ENCODE data around the gene CACYBP.
"Not testable (repeated sequence)": the region's sequence is repeated elsewhere in the genome, so short reads cannot be mapped to it uniquely, and the experiment has no call there.

CACYBP gene

GRCh38 chr1:175040324-175040879 is 40.7 kb downstream of the CACYBP start:
- Histone ChIP-seq H3K4me3 (ENCODE audit: extremely low read depth, insufficient read depth, low read length, poor library complexity, severe bottlenecking) (no peak overlapping the region), H3K27ac (ENCODE audit: low read depth, low read length, severe bottlenecking) (no peak overlapping the region), H3K36me3 (ENCODE audit: control insufficient read depth, insufficient read depth, low read length) (no peaks in the 10 kb centered on the region), H3K4me1 (ENCODE audit: control insufficient read depth, insufficient read depth, low read length, poor library complexity, severe bottlenecking) (peaks cover 2% of the 10 kb centered on the region), H3K9me3 (ENCODE audit: control insufficient read depth, low read length) (no peaks in the 10 kb centered on the region)
- WGBS, 2 experiments (ENCODE audit: insufficient coverage in 2 of 2) = 81 to 91% methylated on average over 2 to 4 of the region's 4 CpGs

GRCh38 chr1:175042650-175043049 is 42.9 kb downstream of the CACYBP start:
- Histone ChIP-seq H3K9me3 (ENCODE audit: control insufficient read depth, low read length) (no peaks in the 10 kb centered on the region), H3K4me1 (ENCODE audit: control insufficient read depth, insufficient read depth, low read length, poor library complexity, severe bottlenecking) (peaks cover 2% of the 10 kb centered on the region), H3K27ac (ENCODE audit: low read depth, low read length, severe bottlenecking) (no peak overlapping the region), H3K4me3 (ENCODE audit: extremely low read depth, insufficient read depth, low read length, poor library complexity, severe bottlenecking) (no peak overlapping the region), H3K36me3 (ENCODE audit: control insufficient read depth, insufficient read depth, low read length) (no peaks in the 10 kb centered on the region)
- WGBS, 2 experiments (ENCODE audit: insufficient coverage in 2 of 2) = 100% methylated on average over 2 of the region's 3 CpGs; no CpG with 5 or more reads in 1 of the 2 experiments

- Histone ChIP-seq H3K4me3 (ENCODE audit: extremely low read depth, insufficient read depth, low read length, poor library complexity, severe bottlenecking) (no peak overlapping the region), H3K27ac (ENCODE audit: low read depth, low read length, severe bottlenecking) (peak overlapping the region; percentile 69), H3K9me3 (ENCODE audit: control insufficient read depth, low read length) (no peaks in the 10 kb centered on the region), H3K4me1 (ENCODE audit: control insufficient read depth, insufficient read depth, low read length, poor library complexity, severe bottlenecking) (peaks cover 2% of the 10 kb centered on the region), H3K36me3 (ENCODE audit: control insufficient read depth, insufficient read depth, low read length) (no peaks in the 10 kb centered on the region)
- WGBS, 2 experiments (ENCODE audit: insufficient coverage in 2 of 2) = 76 to 81% methylated on average over 16 to 19 of the region's 19 CpGs
Observed at GRCh38 chr1:175043824-175044223, 44.1 kb downstream of the CACYBP start.

GRCh38 chr1:175044591-175044990 is 44.8 kb downstream of the CACYBP start:
- 91 to 97% methylated on average over 17 to 18 of the region's 18 CpGs for WGBS, 2 experiments (ENCODE audit: insufficient coverage in 2 of 2)
- H3K4me3 ChIP-seq (ENCODE audit: extremely low read depth, insufficient read depth, low read length, poor library complexity, severe bottlenecking); H3K9me3 ChIP-seq (ENCODE audit: control insufficient read depth, low read length); H3K36me3 ChIP-seq (ENCODE audit: control insufficient read depth, insufficient read depth, low read length); H3K27ac ChIP-seq (ENCODE audit: low read depth, low read length, severe bottlenecking); H3K4me1 ChIP-seq (ENCODE audit: control insufficient read depth, insufficient read depth, low read length, poor library complexity, severe bottlenecking): not testable (repeated sequence)

- H3K4me3 ChIP-seq (ENCODE audit: extremely low read depth, insufficient read depth, low read length, poor library complexity, severe bottlenecking) = no peak overlapping the region
- no peaks in the 10 kb centered on the region for H3K36me3 ChIP-seq (ENCODE audit: control insufficient read depth, insufficient read depth, low read length)
- H3K27ac ChIP-seq (ENCODE audit: low read depth, low read length, severe bottlenecking) = no peak overlapping the region
- 91 to 93% methylated on average over 10 to 13 of the region's 19 CpGs for WGBS, 2 experiments (ENCODE audit: insufficient coverage in 2 of 2)
- H3K4me1 ChIP-seq (ENCODE audit: control insufficient read depth, insufficient read depth, low read length, poor library complexity, severe bottlenecking) = peaks cover 2% of the 10 kb centered on the region
- no peaks in the 10 kb centered on the region for H3K9me3 ChIP-seq (ENCODE audit: control insufficient read depth, low read length)
Observed at GRCh38 chr1:175045097-175045496, 45.4 kb downstream of the CACYBP start.

GRCh38 chr1:175045519-175045918 is 45.8 kb downstream of the CACYBP start:
- H3K4me1 ChIP-seq (ENCODE audit: control insufficient read depth, insufficient read depth, low read length, poor library complexity, severe bottlenecking) = peaks cover 2% of the 10 kb centered on the region
- WGBS, 2 experiments (ENCODE audit: insufficient coverage in 2 of 2) = 96 to 98% methylated on average over 11 to 22 of the region's 32 CpGs
- H3K4me3 ChIP-seq (ENCODE audit: extremely low read depth, insufficient read depth, low read length, poor library complexity, severe bottlenecking) = no peak overlapping the region
- H3K27ac ChIP-seq (ENCODE audit: low read depth, low read length, severe bottlenecking) = no peak overlapping the region
- H3K36me3 ChIP-seq (ENCODE audit: control insufficient read depth, insufficient read depth, low read length) = no peaks in the 10 kb centered on the region
- H3K9me3 ChIP-seq (ENCODE audit: control insufficient read depth, low read length) = no peaks in the 10 kb centered on the region

- Histone ChIP-seq H3K9me3 (ENCODE audit: control insufficient read depth, low read length) (no peaks in the 10 kb centered on the region), H3K4me3 (ENCODE audit: extremely low read depth, insufficient read depth, low read length, poor library complexity, severe bottlenecking) (no peak overlapping the region), H3K36me3 (ENCODE audit: control insufficient read depth, insufficient read depth, low read length) (no peaks in the 10 kb centered on the region), H3K4me1 (ENCODE audit: control insufficient read depth, insufficient read depth, low read length, poor library complexity, severe bottlenecking) (no peaks in the 10 kb centered on the region), H3K27ac (ENCODE audit: low read depth, low read length, severe bottlenecking) (no peak overlapping the region)
- 92 to 93% methylated on average over 1 to 2 of the region's 2 CpGs for WGBS, 2 experiments (ENCODE audit: insufficient coverage in 2 of 2)
Observed at GRCh38 chr1:175050992-175051391, 51.2 kb downstream of the CACYBP start.

GRCh38 chr1:175054736-175055135 is 55.0 kb downstream of the CACYBP start:
- Histone ChIP-seq H3K4me3 (ENCODE audit: extremely low read depth, insufficient read depth, low read length, poor library complexity, severe bottlenecking) (no peak overlapping the region), H3K36me3 (ENCODE audit: control insufficient read depth, insufficient read depth, low read length) (no peaks in the 10 kb centered on the region), H3K27ac (ENCODE audit: low read depth, low read length, severe bottlenecking) (no peak overlapping the region), H3K9me3 (ENCODE audit: control insufficient read depth, low read length) (no peaks in the 10 kb centered on the region), H3K4me1 (ENCODE audit: control insufficient read depth, insufficient read depth, low read length, poor library complexity, severe bottlenecking) (no peaks in the 10 kb centered on the region)
- WGBS, 2 experiments (ENCODE audit: insufficient coverage in 2 of 2) = 94 to 100% methylated on average over 2 to 3 of the region's 3 CpGs
